ENCODE data around the gene PPM1B.
"Not testable (repeated sequence)": the region's sequence is repeated elsewhere in the genome, so short reads cannot be mapped to it uniquely, and the experiment has no call there.

The PPM1B gene

GRCh38 chr2:44155666-44156446 lies 12.8 kb upstream of the PPM1B start:
- in situ Hi-C loops (cut with MboI; ENCODE audit: low sequenced_read_pairs): no loop called here

- in situ Hi-C loops (cut with MboI; ENCODE audit: low sequenced_read_pairs): no loop called here
These were observed 4.9 kb upstream of the PPM1B start for GRCh38 chr2:44163777-44164176.

- in situ Hi-C loops (cut with MboI; ENCODE audit: low sequenced_read_pairs): no loop called here
These were observed 4.1 kb upstream of the PPM1B start for GRCh38 chr2:44164617-44165016.

- in situ Hi-C loops (cut with MboI; ENCODE audit: low sequenced_read_pairs): no loop called here
These were observed 2.6 kb upstream of the PPM1B start for GRCh38 chr2:44166096-44166495.

- in situ Hi-C loops (cut with MboI; ENCODE audit: low sequenced_read_pairs): no loop called here
These were observed 1.3 kb upstream of the PPM1B start for GRCh38 chr2:44167311-44167907.

- in situ Hi-C loops (cut with MboI; ENCODE audit: low sequenced_read_pairs): no loop called here
These were observed 581 bp upstream of the PPM1B start for GRCh38 chr2:44167908-44168680.

- in situ Hi-C loops (cut with MboI; ENCODE audit: low sequenced_read_pairs): no loop called here
These were observed 652 bp downstream of the PPM1B start for GRCh38 chr2:44169155-44169898.

- in situ Hi-C loops (cut with MboI; ENCODE audit: low sequenced_read_pairs): no loop called here
These were observed 1.6 kb downstream of the PPM1B start for GRCh38 chr2:44170311-44170717.

GRCh38 chr2:44171018-44171417 lies 2.3 kb downstream of the PPM1B start:
- in situ Hi-C loops (cut with MboI; ENCODE audit: low sequenced_read_pairs): no loop called here

- in situ Hi-C loops (cut with MboI; ENCODE audit: low sequenced_read_pairs): not testable (repeated sequence)
These were observed 2.8 kb downstream of the PPM1B start for GRCh38 chr2:44171442-44171841.

GRCh38 chr2:44172576-44172975 lies 3.9 kb downstream of the PPM1B start:
- in situ Hi-C loops (cut with MboI; ENCODE audit: low sequenced_read_pairs): no loop called here

- in situ Hi-C loops (cut with MboI; ENCODE audit: low sequenced_read_pairs): no loop called here
These were observed 10.3 kb downstream of the PPM1B start for GRCh38 chr2:44178950-44179349.

GRCh38 chr2:44181648-44182047 lies 13.0 kb downstream of the PPM1B start:
- in situ Hi-C loops (cut with MboI; ENCODE audit: low sequenced_read_pairs): no loop called here

GRCh38 chr2:44184106-44184505 lies 15.4 kb downstream of the PPM1B start:
- in situ Hi-C loops (cut with MboI; ENCODE audit: low sequenced_read_pairs): no loop called here

- in situ Hi-C loops (cut with MboI; ENCODE audit: low sequenced_read_pairs): no loop called here
These were observed 18.1 kb downstream of the PPM1B start for GRCh38 chr2:44186810-44187209.

GRCh38 chr2:44187251-44187650 lies 18.6 kb downstream of the PPM1B start:
- in situ Hi-C loops (cut with MboI; ENCODE audit: low sequenced_read_pairs): no loop called here

- in situ Hi-C loops (cut with MboI; ENCODE audit: low sequenced_read_pairs): no loop called here
These were observed 20.0 kb downstream of the PPM1B start for GRCh38 chr2:44188696-44189095.

- in situ Hi-C loops (cut with MboI; ENCODE audit: low sequenced_read_pairs): no loop called here
These were observed 20.4 kb downstream of the PPM1B start for GRCh38 chr2:44189104-44189503.

- in situ Hi-C loops (cut with MboI; ENCODE audit: low sequenced_read_pairs): no loop called here
These were observed 21.9 kb downstream of the PPM1B start for GRCh38 chr2:44190526-44190925.

GRCh38 chr2:44191739-44192138 lies 23.1 kb downstream of the PPM1B start:
- in situ Hi-C loops (cut with MboI; ENCODE audit: low sequenced_read_pairs): no loop called here

- in situ Hi-C loops (cut with MboI; ENCODE audit: low sequenced_read_pairs): no loop called here
These were observed 24.0 kb downstream of the PPM1B start for GRCh38 chr2:44192646-44193045.

Data from HL-60/S4 (cell line).